Neural progenitor cell (in vitro differentiated cells): ENCODE results near the gene LSM14B.

Experiments
- EZH2phosphoT487 ChIP-seq: fragments of 200-600 bp; sonication (generic); IDR thresholded peaks from 2 replicates; pipeline ENCODE4 v1.6.1; 2017; ENCODE audit warnings: antibody characterized with exemption
- TF ChIP-seq, protein P1 (sequence below): fragments of 200-600 bp; sonication (generic); IDR thresholded peaks from 2 replicates; pipeline ENCODE4 v1.5.1; 2017; ENCODE audit warnings: antibody characterized with exemption, mild to moderate bottlenecking

GRCh38 chr20:62087632-62088031 is 34.6 kb upstream of the LSM14B start:
- TF ChIP-seq, protein P1, sequence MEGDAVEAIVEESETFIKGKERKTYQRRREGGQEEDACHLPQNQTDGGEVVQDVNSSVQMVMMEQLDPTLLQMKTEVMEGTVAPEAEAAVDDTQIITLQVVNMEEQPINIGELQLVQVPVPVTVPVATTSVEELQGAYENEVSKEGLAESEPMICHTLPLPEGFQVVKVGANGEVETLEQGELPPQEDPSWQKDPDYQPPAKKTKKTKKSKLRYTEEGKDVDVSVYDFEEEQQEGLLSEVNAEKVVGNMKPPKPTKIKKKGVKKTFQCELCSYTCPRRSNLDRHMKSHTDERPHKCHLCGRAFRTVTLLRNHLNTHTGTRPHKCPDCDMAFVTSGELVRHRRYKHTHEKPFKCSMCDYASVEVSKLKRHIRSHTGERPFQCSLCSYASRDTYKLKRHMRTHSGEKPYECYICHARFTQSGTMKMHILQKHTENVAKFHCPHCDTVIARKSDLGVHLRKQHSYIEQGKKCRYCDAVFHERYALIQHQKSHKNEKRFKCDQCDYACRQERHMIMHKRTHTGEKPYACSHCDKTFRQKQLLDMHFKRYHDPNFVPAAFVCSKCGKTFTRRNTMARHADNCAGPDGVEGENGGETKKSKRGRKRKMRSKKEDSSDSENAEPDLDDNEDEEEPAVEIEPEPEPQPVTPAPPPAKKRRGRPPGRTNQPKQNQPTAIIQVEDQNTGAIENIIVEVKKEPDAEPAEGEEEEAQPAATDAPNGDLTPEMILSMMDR: no peak
- TF ChIP-seq EZH2phosphoT487: no peak
